T-helper 2 cell treated with Interferon-gamma antibody and Interleukin-4, amounts not matched to agents 5 μg/mL and 100 μg/mL, for 36 hours (primary cell): Measurements from ENCODE around the gene FAM228B.
A peak's percentile ranks its signal among the peaks of the same experiment; 100 is the strongest.

Experiments used
- DNase-seq: peaks from one replicate; pipeline ENCODE4 v3.0.0; 2021; ENCODE audit warnings: low spot score
- H3K27ac Mint-ChIP-seq: one replicate; pipeline ENCODE4 v1.8.0; 2021; ENCODE audit warnings: mild to moderate bottlenecking, mixed read lengths
- H3K27me3 Mint-ChIP-seq: one replicate; pipeline ENCODE4 v1.8.0; 2021; ENCODE audit warnings: low read depth, mixed read lengths
- H3K36me3 Mint-ChIP-seq: one replicate; pipeline ENCODE4 v1.8.0; 2021; ENCODE audit warnings: low read depth, mixed read lengths
- H3K4me1 Mint-ChIP-seq: one replicate; pipeline ENCODE4 v1.8.0; 2021; ENCODE audit warnings: low read depth, mixed read lengths
- H3K4me3 Mint-ChIP-seq: one replicate; pipeline ENCODE4 v1.8.0; 2022; ENCODE audit warnings: mild to moderate bottlenecking, moderate library complexity, mixed read lengths
- H3K9me3 Mint-ChIP-seq: one replicate; pipeline ENCODE4 v1.8.0; 2021; ENCODE audit warnings: mixed read lengths

Gene FAM228B

DNA sequence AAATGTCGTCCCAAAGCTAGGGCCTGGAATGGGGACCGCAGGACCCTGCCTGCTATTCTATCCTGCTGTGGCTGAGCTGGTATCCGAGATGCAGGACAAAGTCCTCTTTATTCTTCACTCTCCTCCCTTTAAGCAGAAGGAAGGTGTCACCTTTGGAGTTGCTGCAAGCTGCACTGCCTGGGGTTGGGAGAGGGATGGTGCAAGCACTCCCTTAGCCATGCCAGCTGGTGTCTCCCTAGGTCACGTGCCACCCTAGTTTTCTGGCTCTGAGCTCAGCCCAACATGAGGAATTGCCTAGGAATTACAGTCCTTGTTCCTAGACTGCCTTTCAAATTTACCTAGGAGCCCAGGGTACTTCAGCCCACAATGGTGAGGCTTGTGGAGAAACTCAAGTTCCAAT is 30.2 kb downstream of the FAM228B start:
- no peaks in the 10 kb centered on the region for H3K4me1 Mint-ChIP-seq
- no peak overlapping the region for H3K4me3 Mint-ChIP-seq
- H3K27ac Mint-ChIP-seq: no peak overlapping the region
- peaks cover 2% of the 10 kb centered on the region for H3K36me3 Mint-ChIP-seq
- no peak for DNase-seq
- H3K9me3 Mint-ChIP-seq: peaks cover 7% of the 10 kb centered on the region
- H3K27me3 Mint-ChIP-seq: no peaks in the 10 kb centered on the region

DNA sequence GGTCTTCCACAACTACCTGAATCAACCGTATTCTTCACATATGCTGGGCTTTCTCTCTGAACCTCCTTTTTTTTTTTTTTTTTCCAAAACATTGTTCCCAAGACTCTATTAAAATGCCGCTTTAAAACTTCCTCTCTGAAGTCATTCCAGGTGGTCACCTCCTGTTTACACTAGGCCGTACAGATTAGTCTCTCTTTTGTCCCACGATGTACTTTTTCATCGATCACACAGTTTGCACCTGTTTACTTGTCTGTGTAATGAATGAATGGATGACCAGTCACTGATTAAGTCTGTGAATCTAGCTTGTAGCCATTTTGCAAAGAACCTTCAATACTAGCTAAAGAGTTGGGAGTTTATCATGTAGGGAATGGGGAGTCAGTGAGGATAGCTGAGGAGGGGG is 34.9 kb downstream of the FAM228B start:
- Mint-ChIP-seq H3K27me3 (peaks cover 3% of the 10 kb centered on the region), H3K9me3 (peaks cover 4% of the 10 kb centered on the region), H3K36me3 (no peaks in the 10 kb centered on the region), H3K4me3 (no peak overlapping the region), H3K4me1 (no peaks in the 10 kb centered on the region), H3K27ac (no peak overlapping the region)
- no peak for DNase-seq

DNA sequence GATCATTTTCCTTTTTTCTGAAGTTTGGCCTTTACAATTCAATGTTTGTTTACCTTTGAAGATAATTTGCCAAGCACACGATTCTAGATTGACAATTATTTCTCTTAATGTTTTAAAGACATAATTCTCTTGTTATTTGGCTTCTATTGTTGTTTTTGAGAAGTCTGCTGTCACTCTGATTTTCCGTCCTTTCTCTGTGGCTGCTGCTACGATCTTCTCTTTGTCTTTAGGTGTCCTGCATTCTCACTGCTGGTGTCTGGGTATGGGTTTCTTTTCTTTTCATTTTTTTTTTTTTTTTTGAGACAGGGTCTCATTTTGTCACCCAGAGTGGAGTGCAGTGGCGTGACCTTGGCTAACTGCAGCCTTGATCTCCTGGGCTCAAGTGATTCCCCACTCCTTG is 36.4 kb downstream of the FAM228B start:
- H3K4me1 Mint-ChIP-seq: no peaks in the 10 kb centered on the region
- H3K36me3 Mint-ChIP-seq: no peaks in the 10 kb centered on the region
- no peak overlapping the region for H3K4me3 Mint-ChIP-seq
- DNase-seq: no peak
- peaks cover 3% of the 10 kb centered on the region for H3K27me3 Mint-ChIP-seq
- peaks cover 4% of the 10 kb centered on the region for H3K9me3 Mint-ChIP-seq
- no peak overlapping the region for H3K27ac Mint-ChIP-seq

GRCh38 chr2:24160761-24161160 is 37.5 kb downstream of the FAM228B start:
- no peaks in the 10 kb centered on the region for H3K36me3 Mint-ChIP-seq
- H3K27ac Mint-ChIP-seq: no peak overlapping the region
- H3K4me3 Mint-ChIP-seq: no peak overlapping the region

DNA sequence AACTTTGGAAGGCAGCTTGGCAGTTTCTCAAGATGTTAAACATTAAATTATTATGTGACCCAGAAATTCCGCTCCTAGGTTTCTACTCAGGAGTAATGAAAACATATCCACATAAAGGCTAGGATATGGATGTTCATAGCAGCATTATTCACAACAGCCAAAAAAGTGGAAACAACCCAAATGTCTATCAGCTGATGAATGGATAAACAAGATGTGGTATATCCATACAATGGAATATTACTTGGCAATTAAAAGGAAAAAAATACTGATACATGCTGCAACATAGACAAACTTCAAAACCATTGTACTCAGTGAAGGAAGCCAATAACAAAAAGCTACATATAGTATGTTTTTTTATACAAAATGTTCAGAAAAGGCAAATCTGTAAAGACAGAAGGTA is 39.2 kb downstream of the FAM228B start:
- H3K9me3 Mint-ChIP-seq: peaks cover 4% of the 10 kb centered on the region

More at GRCh38 chr2:24160761-24161160, 37.5 kb downstream of the FAM228B start:
- Mint-ChIP-seq H3K27me3 (peaks cover 3% of the 10 kb centered on the region), H3K4me1 (no peaks in the 10 kb centered on the region), H3K9me3 (peaks cover 4% of the 10 kb centered on the region)
- no peak for DNase-seq

GRCh38 chr2:24163186-24163585 is 39.9 kb downstream of the FAM228B start:
- Mint-ChIP-seq H3K9me3 (peaks cover 4% of the 10 kb centered on the region), H3K4me3 (no peak overlapping the region), H3K27ac (no peak overlapping the region), H3K27me3 (peaks cover 3% of the 10 kb centered on the region), H3K4me1 (no peaks in the 10 kb centered on the region), H3K36me3 (no peaks in the 10 kb centered on the region)
- no peak for DNase-seq

More for the DNA sequence above, 39.2 kb downstream of the FAM228B start:
- no peak overlapping the region for H3K4me3 Mint-ChIP-seq
- no peaks in the 10 kb centered on the region for H3K4me1 Mint-ChIP-seq
- H3K27me3 Mint-ChIP-seq: peaks cover 3% of the 10 kb centered on the region
- no peak for DNase-seq
- H3K27ac Mint-ChIP-seq: no peak overlapping the region
- H3K36me3 Mint-ChIP-seq: no peaks in the 10 kb centered on the region

GRCh38 chr2:24163601-24164000 is 40.3 kb downstream of the FAM228B start:
- H3K27me3 Mint-ChIP-seq: peaks cover 3% of the 10 kb centered on the region
- no peak overlapping the region for H3K27ac Mint-ChIP-seq
- H3K4me1 Mint-ChIP-seq: no peaks in the 10 kb centered on the region
- H3K9me3 Mint-ChIP-seq: peaks cover 4% of the 10 kb centered on the region
- H3K4me3 Mint-ChIP-seq: no peak overlapping the region
- no peaks in the 10 kb centered on the region for H3K36me3 Mint-ChIP-seq
- DNase-seq: no peak

GRCh38 chr2:24164416-24164973 is 41.2 kb downstream of the FAM228B start:
- Mint-ChIP-seq H3K9me3 (peaks cover 4% of the 10 kb centered on the region), H3K36me3 (no peaks in the 10 kb centered on the region), H3K27ac (no peak overlapping the region), H3K27me3 (peaks cover 3% of the 10 kb centered on the region), H3K4me3 (no peak overlapping the region), H3K4me1 (no peaks in the 10 kb centered on the region)
- DNase-seq: peak; percentile 15

DNA sequence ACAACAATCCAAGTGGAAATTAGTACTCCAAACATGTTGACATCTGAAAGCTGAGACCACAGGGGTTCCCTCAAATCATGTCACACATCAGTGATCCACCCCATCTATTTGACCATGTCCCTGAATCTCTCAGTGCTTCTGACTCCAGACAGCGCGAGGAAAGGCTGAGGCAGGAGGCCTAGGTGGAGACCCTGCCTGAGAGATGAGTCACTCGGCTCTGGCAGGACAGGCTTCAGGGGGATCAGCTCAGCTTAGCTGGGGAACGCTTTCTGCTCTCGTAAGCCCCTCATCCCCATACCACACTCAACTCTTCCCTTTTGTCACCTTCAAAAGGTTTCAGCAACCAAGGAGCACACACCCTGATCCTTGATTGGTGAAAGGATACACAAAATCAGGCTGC is 45.8 kb downstream of the FAM228B start:
- Mint-ChIP-seq H3K4me1 (no peaks in the 10 kb centered on the region), H3K36me3 (no peaks in the 10 kb centered on the region), H3K4me3 (no peak overlapping the region)

GRCh38 chr2:24174851-24175277 is 51.6 kb downstream of the FAM228B start, which contains the start of gene FAM228A:
FAM228A (plus strand) TSS chr2:24175053; CDS start chr2:24175481, 428 bp downstream.
- H3K36me3 Mint-ChIP-seq: no peaks in the 10 kb centered on the region
- H3K4me1 Mint-ChIP-seq: peaks cover 4% of the 10 kb centered on the region
- no peaks in the 10 kb centered on the region for H3K9me3 Mint-ChIP-seq
- no peak within 1 kb of the TSS for H3K27ac Mint-ChIP-seq
- H3K4me3 Mint-ChIP-seq: no peak within 1 kb of the TSS
- H3K27me3 Mint-ChIP-seq: peaks cover 10% of the 10 kb centered on the region
- DNase-seq: no peak

More for the DNA sequence above, 45.8 kb downstream of the FAM228B start:
- Mint-ChIP-seq H3K27ac (no peak overlapping the region), H3K9me3 (no peaks in the 10 kb centered on the region), H3K27me3 (peaks cover 6% of the 10 kb centered on the region)
- DNase-seq: no peak

DNA sequence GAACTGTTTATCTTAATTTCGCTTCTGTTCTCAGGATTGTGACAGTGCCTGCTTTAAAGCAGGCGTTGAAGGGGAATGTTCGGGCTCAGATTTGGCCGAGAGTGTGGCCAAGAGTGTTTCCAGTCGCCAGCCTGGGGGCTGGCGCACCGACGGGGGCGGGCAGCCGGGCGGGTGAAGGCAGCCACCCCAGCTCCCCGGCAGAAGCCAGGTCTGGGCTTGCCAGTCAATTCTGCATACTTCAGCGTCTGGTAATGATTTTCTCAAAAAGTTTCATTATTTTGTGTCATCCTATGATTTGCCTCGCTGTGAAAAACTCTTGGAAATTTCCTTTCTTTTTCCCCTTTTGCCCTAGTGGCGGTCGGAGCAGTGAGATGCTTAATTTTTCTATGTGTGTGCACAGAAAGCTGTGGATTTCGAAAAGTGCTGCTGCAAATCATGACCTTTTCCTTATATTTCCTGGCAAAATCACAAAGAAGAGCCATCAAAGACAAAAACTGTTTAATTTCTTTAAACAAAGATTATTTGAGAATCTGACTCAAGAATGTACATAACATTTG is 52.4 kb downstream of the FAM228B start:
- Mint-ChIP-seq H3K36me3 (no peaks in the 10 kb centered on the region), H3K9me3 (no peaks in the 10 kb centered on the region), H3K4me1 (peaks cover 4% of the 10 kb centered on the region), H3K4me3 (no peak overlapping the region), H3K27ac (no peak overlapping the region), H3K27me3 (peaks cover 10% of the 10 kb centered on the region)
- no peak for DNase-seq

DNA sequence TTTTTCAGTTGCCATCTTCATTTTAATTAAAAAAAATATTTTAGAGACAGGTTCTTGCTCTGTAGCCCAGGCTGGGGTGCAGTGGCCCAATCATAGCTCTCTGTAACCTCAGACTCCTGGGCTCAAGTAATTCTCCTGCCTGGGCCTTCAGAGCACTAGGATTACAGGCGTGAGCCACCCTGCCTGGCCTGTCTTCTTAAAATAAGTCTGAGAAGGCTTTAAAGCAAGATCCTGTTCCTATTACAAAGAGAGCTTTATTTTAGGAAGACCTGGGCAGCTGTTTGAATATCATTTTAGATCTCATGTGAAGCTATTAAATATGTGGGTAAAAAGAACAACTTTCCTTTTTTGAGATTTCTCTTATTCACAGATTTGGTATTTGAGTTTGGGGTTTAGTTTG is 53.1 kb downstream of the FAM228B start:
- no peak for DNase-seq
- no peaks in the 10 kb centered on the region for H3K9me3 Mint-ChIP-seq
- no peak overlapping the region for H3K4me3 Mint-ChIP-seq
- H3K27me3 Mint-ChIP-seq: peaks cover 10% of the 10 kb centered on the region
- H3K27ac Mint-ChIP-seq: no peak overlapping the region
- H3K36me3 Mint-ChIP-seq: no peaks in the 10 kb centered on the region
- H3K4me1 Mint-ChIP-seq: peaks cover 4% of the 10 kb centered on the region

DNA sequence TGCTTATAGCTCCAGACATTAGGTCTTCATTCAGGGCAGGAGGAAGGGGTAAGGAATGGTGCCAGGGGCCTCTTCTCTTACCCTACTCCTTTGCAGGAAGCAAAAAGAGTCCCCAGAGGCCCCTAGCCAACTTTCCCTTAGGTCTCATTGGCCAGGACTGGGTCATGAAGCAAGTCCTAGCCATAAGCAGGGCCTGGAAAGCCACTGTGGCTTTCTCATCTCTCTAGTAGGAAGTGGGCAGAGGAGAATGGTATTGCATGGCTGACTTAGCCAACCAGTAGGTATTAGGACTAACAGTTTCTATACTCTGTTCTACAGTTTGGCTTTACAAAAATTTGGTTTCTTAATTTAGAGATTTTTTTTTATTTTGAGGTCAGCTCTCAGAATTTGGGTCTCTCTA is 56.4 kb downstream of the FAM228B start:
- no peaks in the 10 kb centered on the region for H3K9me3 Mint-ChIP-seq
- H3K27me3 Mint-ChIP-seq: peaks cover 2% of the 10 kb centered on the region
- DNase-seq: no peak
- no peak overlapping the region for H3K27ac Mint-ChIP-seq
- peaks cover 4% of the 10 kb centered on the region for H3K4me1 Mint-ChIP-seq
- H3K4me3 Mint-ChIP-seq: no peak overlapping the region
- no peaks in the 10 kb centered on the region for H3K36me3 Mint-ChIP-seq

DNA sequence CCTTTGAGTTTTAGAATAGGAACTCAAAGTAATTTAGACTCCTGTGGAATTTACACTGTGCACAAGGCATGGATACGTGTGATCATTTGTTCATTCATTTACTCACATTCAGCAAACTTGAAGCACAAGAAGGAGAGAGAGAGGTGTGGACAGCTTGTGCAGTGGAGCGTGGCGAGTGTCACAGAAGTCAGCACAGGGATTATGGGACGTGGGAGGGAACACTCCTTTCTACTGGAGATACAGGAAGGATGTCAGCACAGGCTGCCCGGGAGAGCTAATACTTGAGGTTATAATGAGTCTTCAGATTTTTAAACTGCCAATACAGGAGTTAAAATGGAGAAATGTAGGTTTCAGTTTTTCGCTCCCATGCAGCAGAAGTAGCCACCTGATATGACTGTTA is 58.6 kb downstream of the FAM228B start:
- H3K27ac Mint-ChIP-seq: no peak overlapping the region
- DNase-seq: no peak
- peaks cover under 1% of the 10 kb centered on the region for H3K4me1 Mint-ChIP-seq
- no peak overlapping the region for H3K4me3 Mint-ChIP-seq
- no peaks in the 10 kb centered on the region for H3K36me3 Mint-ChIP-seq
- H3K27me3 Mint-ChIP-seq: peaks cover under 1% of the 10 kb centered on the region
- no peaks in the 10 kb centered on the region for H3K9me3 Mint-ChIP-seq

- Mint-ChIP-seq H3K4me3 (no peak overlapping the region), H3K36me3 (no peaks in the 10 kb centered on the region), H3K27ac (no peak overlapping the region)
Observed at GRCh38 chr2:24182507-24182906, 59.2 kb downstream of the FAM228B start.

More at GRCh38 chr2:24182507-24182906, 59.2 kb downstream of the FAM228B start:
- Mint-ChIP-seq H3K27me3 (peaks cover 6% of the 10 kb centered on the region), H3K4me1 (no peaks in the 10 kb centered on the region), H3K9me3 (no peaks in the 10 kb centered on the region)
- DNase-seq: no peak
